Glutamatergic neuron (in vitro differentiated cells): Measurements from ENCODE around the gene CXCL6. TPM values are rescaled to one million over a fixed set of nuclear protein-coding genes. Genes with fewer than 3 reads are reported as not detected.

ENCODE experiments used
- DNase-seq: peaks from one replicate; pipeline ENCODE4 v3.0.0; 2022
- H3K27ac Mint-ChIP-seq: one replicate; pipeline ENCODE4 v1.8.0; 2020; ENCODE audit warnings: mild to moderate bottlenecking, mixed read lengths, inconsistent platforms; ENCODE audit not compliant: unreplicated experiment
- H3K27me3 Mint-ChIP-seq: one replicate; pipeline ENCODE4 v1.8.0; 2020; ENCODE audit warnings: mild to moderate bottlenecking, moderate library complexity, mixed read lengths, inconsistent platforms; ENCODE audit not compliant: unreplicated experiment
- H3K36me3 Mint-ChIP-seq: one replicate; pipeline ENCODE4 v1.8.0; 2020; ENCODE audit warnings: mild to moderate bottlenecking, mixed read lengths, inconsistent platforms; ENCODE audit not compliant: unreplicated experiment
- H3K4me1 Mint-ChIP-seq: one replicate; pipeline ENCODE4 v1.8.0; 2020; ENCODE audit warnings: mild to moderate bottlenecking, low read depth, mixed read lengths, inconsistent platforms; ENCODE audit not compliant: unreplicated experiment
- H3K4me3 Mint-ChIP-seq: one replicate; pipeline ENCODE4 v1.8.0; 2020; ENCODE audit warnings: mild to moderate bottlenecking, mixed read lengths, inconsistent platforms; ENCODE audit not compliant: unreplicated experiment
- H3K9me3 Mint-ChIP-seq: one replicate; pipeline ENCODE4 v1.8.0; 2020; ENCODE audit warnings: mild to moderate bottlenecking, moderate library complexity, mixed read lengths, inconsistent platforms; ENCODE audit not compliant: unreplicated experiment
- CTCF ChIP-seq: fragments of 200-600 bp; sonication (generic); IDR thresholded peaks from one replicate; pipeline ENCODE4 v1.5.0; 2021; ENCODE audit not compliant: partially characterized antibody, unreplicated experiment
- total RNA-seq: library from RNA; stranded (reverse); fragmentation: NEBNext Ultra II Directional; extraction: Animal tissue kit (Norgen Biotek cat#: 25700); gene quantifications from one replicate; pipeline ENCODE4 v1.2.1, GENCODE V29; 2021; ENCODE audit not compliant: unreplicated experiment

The CXCL6 gene
- total RNA-seq, 1 donor from 2014 or later, result not detected

GRCh38 chr4:73859614-73860088 is 23.2 kb downstream of the CXCL6 start:
- Mint-ChIP-seq H3K9me3 (no peaks in the 10 kb centered on the region), H3K27ac (no peak overlapping the region), H3K27me3 (no peaks in the 10 kb centered on the region), H3K4me1 (peaks cover 5% of the 10 kb centered on the region), H3K36me3 (no peaks in the 10 kb centered on the region), H3K4me3 (no peak overlapping the region)
- no peak for TF ChIP-seq CTCF
- DNase-seq, result no peak

GRCh38 chr4:73860181-73860580 is 23.7 kb downstream of the CXCL6 start:
- Mint-ChIP-seq H3K4me3 (no peak overlapping the region), H3K27ac (no peak overlapping the region), H3K36me3 (no peaks in the 10 kb centered on the region), H3K27me3 (no peaks in the 10 kb centered on the region), H3K4me1 (peaks cover 5% of the 10 kb centered on the region), H3K9me3 (no peaks in the 10 kb centered on the region)
- DNase-seq, result no peak
- no peak for TF ChIP-seq CTCF

- no peak for TF ChIP-seq CTCF
- H3K9me3 Mint-ChIP-seq, result no peaks in the 10 kb centered on the region
- no peak for DNase-seq
- no peaks in the 10 kb centered on the region for H3K36me3 Mint-ChIP-seq
- H3K4me1 Mint-ChIP-seq, result peaks cover 5% of the 10 kb centered on the region
- no peaks in the 10 kb centered on the region for H3K27me3 Mint-ChIP-seq
- H3K4me3 Mint-ChIP-seq, result no peak overlapping the region
- no peak overlapping the region for H3K27ac Mint-ChIP-seq
Observed at GRCh38 chr4:73860917-73861316, 24.4 kb downstream of the CXCL6 start.

GRCh38 chr4:73862322-73862721 is 25.8 kb downstream of the CXCL6 start:
- H3K4me1 Mint-ChIP-seq, result peaks cover 5% of the 10 kb centered on the region
- no peaks in the 10 kb centered on the region for H3K9me3 Mint-ChIP-seq
- H3K4me3 Mint-ChIP-seq, result no peak overlapping the region
- no peak for DNase-seq
- no peaks in the 10 kb centered on the region for H3K36me3 Mint-ChIP-seq
- H3K27ac Mint-ChIP-seq, result no peak overlapping the region
- TF ChIP-seq CTCF, result no peak
- H3K27me3 Mint-ChIP-seq, result no peaks in the 10 kb centered on the region

- Mint-ChIP-seq H3K4me3 (no peak overlapping the region), H3K27me3 (peaks cover 4% of the 10 kb centered on the region), H3K4me1 (peaks cover 5% of the 10 kb centered on the region), H3K9me3 (no peaks in the 10 kb centered on the region), H3K27ac (no peak overlapping the region), H3K36me3 (no peaks in the 10 kb centered on the region)
- no peak for TF ChIP-seq CTCF
- no peak for DNase-seq
Observed at GRCh38 chr4:73864365-73864764, 27.9 kb downstream of the CXCL6 start.
